K562 treated with DMSO at 1 percent for 4 hours (cell line): ENCODE measurements around the gene ASXL1. TPM values are rescaled to one million over a fixed set of nuclear protein-coding genes. Genes with fewer than 3 reads are reported as not detected.

Source experiments
- total RNA-seq: library from RNA; unstranded; fragments of 300-600 nt; gene quantifications from 2 replicates; pipeline ENCODE4 v1.2.3, GENCODE V29; 2022; ENCODE audit not compliant: insufficient read depth

ASXL1 gene
- total RNA-seq = 31.3 and 32.3 TPM in 2 replicates

GRCh38 chr20:32357869-32358631 is at the start of gene ASXL1:
ASXL1 (plus strand) TSS chr20:32358331; CDS start chr20:32358776, 445 bp downstream.

Other genes starting within 250 kb of the ASXL1 start
- 23.5 and 31.6 TPM in 2 replicates for gene TM9SF4, start 248.6 kb upstream of the ASXL1 start, total RNA-seq
- 12.3 and 15.6 TPM in 2 replicates for gene PLAGL2, start 150.6 kb upstream of the ASXL1 start, total RNA-seq
- 15.6 and 23.6 TPM in 2 replicates for gene POFUT1, start 150.5 kb upstream of the ASXL1 start, total RNA-seq
- gene KIF3B, start 80.7 kb upstream of the ASXL1 start, total RNA-seq = 4.8 and 6.6 TPM in 2 replicates
- 5.2 and 8.2 TPM in 2 replicates for gene NOL4L, start 227.0 kb downstream of the ASXL1 start, total RNA-seq